Measurements from ENCODE around the gene PES1. TPM values are rescaled to one million over a fixed set of nuclear protein-coding genes. Genes with fewer than 3 reads are reported as not detected.

Gene PES1
- total RNA-seq, 1 experiment from 2014 or later, result 165 TPM

DNA sequence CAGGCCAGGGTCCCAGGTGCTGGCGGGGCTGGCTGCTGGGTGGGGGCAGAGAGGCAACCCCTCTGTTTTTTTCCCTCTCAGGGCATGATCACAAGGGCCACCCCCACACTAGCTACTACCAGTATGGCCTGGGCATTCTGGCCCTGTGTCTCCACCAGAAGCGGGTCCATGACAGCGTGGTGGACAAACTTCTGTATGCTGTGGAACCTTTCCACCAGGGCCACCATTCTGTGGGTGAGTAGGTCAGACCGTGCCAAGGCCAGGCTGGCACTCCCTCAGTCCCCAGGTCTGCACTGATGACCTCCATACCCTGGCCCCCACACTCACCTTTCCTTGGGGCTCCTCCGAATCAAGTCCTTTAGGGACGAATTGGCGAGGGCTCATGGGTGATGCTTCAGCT, 22.6 kb upstream of the PES1 start:
- Histone ChIP-seq H3K27me3 (no peaks in the 10 kb centered on the region), H3K4me3 (no peak overlapping the region), H3K9me3 (no peaks in the 10 kb centered on the region), H3K36me3 (no peaks in the 10 kb centered on the region)
- no peak for DNase-seq

- Histone ChIP-seq H3K36me3 (no peaks in the 10 kb centered on the region), H3K9me3 (no peaks in the 10 kb centered on the region), H3K4me3 (no peak overlapping the region), H3K27me3 (no peaks in the 10 kb centered on the region)
- DNase-seq, result no peak
These were observed 21.1 kb upstream of the PES1 start for GRCh38 chr22:30612789-30613188.

DNA sequence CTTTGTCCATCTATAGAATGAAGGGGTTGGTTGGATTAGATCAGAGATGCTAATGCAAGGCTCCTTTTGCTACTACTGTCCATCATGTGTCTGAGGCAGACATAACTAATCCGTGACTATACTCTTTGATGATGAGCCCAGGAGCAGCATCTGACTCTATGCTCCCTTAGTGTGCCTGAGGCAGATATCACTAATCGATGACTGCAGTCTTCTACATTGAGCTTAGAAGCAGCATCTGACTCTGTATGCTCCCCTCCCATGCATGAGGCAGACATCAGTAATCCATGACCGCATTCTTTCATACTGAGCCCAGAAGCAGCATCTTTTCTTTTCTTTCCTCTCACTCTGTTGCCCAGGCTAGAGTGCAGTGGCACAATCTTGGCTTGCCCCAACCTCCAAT, 19.5 kb upstream of the PES1 start:
- Histone ChIP-seq H3K9me3 (no peaks in the 10 kb centered on the region), H3K27me3 (no peaks in the 10 kb centered on the region), H3K4me3 (no peak overlapping the region), H3K36me3 (no peaks in the 10 kb centered on the region)
- DNase-seq, result no peak

DNA sequence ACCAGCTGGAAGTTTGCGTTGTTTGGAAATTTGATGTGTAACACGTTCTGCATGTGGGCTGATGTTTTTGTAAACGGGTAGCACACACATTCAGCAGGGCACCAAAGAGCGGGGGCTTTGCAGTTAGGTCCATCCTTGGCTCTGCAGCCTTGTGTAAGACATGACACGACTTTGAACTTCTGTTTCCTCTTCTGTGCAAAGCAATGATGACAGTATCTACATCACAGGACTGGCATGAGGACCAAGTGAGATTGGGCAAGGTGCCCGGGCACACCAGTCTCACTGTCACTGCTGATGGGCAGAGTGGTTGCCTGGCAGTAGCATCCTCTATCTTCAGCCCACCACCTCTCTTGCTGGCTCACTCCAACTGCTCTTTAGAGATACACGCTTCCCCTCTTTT, 18.6 kb upstream of the PES1 start:
- Histone ChIP-seq H3K9me3 (no peaks in the 10 kb centered on the region), H3K36me3 (no peaks in the 10 kb centered on the region), H3K27me3 (no peaks in the 10 kb centered on the region), H3K4me3 (no peak overlapping the region)
- DNase-seq, result no peak

GRCh38 chr22:30609260-30610185, 17.8 kb upstream of the PES1 start:
- DNase-seq, result peak; percentile 87
- Histone ChIP-seq H3K27me3 (no peaks in the 10 kb centered on the region), H3K9me3 (no peaks in the 10 kb centered on the region), H3K36me3 (no peaks in the 10 kb centered on the region), H3K4me3 (no peak overlapping the region)

- no peak for DNase-seq
- Histone ChIP-seq H3K27me3 (no peaks in the 10 kb centered on the region), H3K36me3 (no peaks in the 10 kb centered on the region)
These were observed 16.2 kb upstream of the PES1 start for GRCh38 chr22:30607939-30608338.

GRCh38 chr22:30607300-30607930, 15.7 kb upstream of the PES1 start:
- H3K27me3 ChIP-seq, result no peaks in the 10 kb centered on the region
- no peaks in the 10 kb centered on the region for H3K36me3 ChIP-seq
- no peaks in the 10 kb centered on the region for H3K9me3 ChIP-seq
- no peak overlapping the region for H3K4me3 ChIP-seq
- no peak for DNase-seq

More at GRCh38 chr22:30607939-30608338, 16.2 kb upstream of the PES1 start:
- no peaks in the 10 kb centered on the region for H3K9me3 ChIP-seq
- no peak overlapping the region for H3K4me3 ChIP-seq

DNA sequence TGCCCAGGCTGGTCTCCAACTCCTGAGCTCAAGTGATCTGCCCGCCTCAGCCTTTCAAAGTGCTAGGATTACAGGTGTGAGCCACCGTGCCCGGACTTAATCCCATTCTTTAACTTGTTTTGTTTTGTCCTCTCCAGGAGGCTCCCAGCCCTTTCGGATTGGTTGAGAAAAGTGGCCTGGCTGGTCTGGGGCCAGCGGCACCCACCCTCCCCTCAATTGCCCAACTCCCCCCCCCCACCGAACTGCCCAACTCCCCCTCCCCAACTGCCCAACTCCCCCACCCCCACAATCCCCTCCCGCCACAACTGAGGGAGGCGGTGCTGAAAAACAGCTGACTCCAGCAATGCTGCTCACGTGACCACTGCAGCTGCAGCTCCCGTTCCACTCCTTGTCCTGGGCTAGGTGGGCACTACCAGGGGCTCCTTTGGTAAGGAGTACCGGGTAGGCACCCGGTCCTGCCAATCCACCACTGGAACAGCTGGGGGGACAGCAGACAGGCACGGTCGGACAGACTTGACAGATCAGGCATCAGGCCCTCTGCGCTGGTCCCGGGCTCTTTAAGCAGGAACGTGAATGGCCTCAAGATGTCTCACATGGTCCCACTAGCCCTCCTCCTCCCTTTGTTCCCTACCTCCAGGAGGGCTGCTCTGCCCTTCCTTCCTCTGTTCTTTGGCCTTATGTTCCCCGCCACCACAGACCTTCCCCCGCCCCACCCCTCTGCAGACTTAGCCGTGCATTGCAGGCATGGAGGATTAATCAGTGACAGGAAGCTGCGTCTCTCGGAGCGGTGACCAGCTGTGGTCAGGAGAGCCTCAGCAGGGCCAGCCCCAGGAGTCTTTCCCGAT, 15.0 kb upstream of the PES1 start, which contains the start of gene TCN2:
TCN2 (plus strand) TSS at position 720 of the 845 bp plus-strand sequence. CDS start 158 bp downstream, outside the sequence.
- Histone ChIP-seq H3K27me3 (no peaks in the 10 kb centered on the region), H3K4me3 (no peak within 1 kb of the TSS)
- DNase-seq, result no peak

DNA sequence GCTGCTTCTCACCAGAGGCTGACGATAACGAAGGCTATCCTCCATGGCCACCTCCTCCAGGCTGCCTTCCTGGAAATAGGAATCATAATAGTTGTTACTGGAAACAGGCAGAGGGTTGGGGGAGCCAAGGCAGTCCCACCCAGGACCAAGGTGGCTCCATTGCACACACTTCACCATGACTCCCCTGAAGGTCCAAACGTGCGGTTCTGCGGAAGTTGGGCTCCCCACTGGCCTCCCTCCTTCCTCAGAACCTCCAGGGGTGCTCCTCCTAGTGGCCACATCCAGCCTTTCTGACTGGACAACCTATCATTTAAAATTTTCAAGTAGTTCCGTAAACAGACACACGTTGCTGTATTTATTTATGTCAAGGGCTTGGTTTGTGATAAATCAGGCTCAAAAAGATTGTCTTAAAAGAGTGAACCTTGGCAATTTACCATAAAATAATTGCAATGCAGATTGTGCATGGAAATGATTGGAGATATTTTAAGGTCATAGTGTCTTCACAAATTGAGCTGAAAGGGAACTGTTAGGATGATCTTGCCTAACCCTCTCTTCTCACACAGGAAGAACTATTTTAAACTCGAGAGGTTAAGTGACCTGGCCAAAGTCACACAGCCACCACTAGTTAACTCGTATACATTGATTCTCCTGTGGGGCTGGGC, 13.9 kb upstream of the PES1 start:
- Histone ChIP-seq H3K27me3 (no peaks in the 10 kb centered on the region), H3K36me3 (no peaks in the 10 kb centered on the region), H3K9me3 (no peaks in the 10 kb centered on the region), H3K4me3 (no peak overlapping the region)
- peak; percentile 27 for DNase-seq

More for the DNA sequence above, 15.0 kb upstream of the PES1 start, which contains the start of gene TCN2:
- no peaks in the 10 kb centered on the region for H3K9me3 ChIP-seq
- no peaks in the 10 kb centered on the region for H3K36me3 ChIP-seq

- Histone ChIP-seq H3K9me3 (no peaks in the 10 kb centered on the region), H3K4me3 (no peak overlapping the region), H3K36me3 (no peaks in the 10 kb centered on the region), H3K27me3 (no peaks in the 10 kb centered on the region)
- no peak for DNase-seq
These were observed 13.0 kb upstream of the PES1 start for GRCh38 chr22:30604723-30605122.

DNA sequence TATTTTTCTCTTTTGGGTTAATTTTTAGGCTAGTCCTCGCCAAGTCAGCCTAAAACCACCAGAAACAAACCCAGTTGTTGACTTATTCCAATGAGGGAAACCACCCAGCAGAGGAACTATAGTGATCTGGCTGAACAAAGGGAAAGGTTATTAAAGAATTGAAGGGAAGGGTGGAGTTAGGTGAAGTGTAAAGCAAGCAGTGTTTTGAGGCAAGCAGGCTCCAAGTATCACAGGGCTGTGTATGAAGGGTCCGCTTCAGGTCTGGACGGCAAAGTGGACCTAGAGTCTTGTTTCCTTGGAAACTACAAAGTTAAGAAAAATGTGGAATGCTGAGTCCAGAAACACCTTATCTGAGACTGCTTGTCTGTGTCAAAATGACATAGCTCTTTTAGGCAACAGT, 12.1 kb upstream of the PES1 start:
- Histone ChIP-seq H3K9me3 (no peaks in the 10 kb centered on the region), H3K27me3 (no peaks in the 10 kb centered on the region), H3K4me3 (no peak overlapping the region), H3K36me3 (no peaks in the 10 kb centered on the region)
- no peak for DNase-seq

DNA sequence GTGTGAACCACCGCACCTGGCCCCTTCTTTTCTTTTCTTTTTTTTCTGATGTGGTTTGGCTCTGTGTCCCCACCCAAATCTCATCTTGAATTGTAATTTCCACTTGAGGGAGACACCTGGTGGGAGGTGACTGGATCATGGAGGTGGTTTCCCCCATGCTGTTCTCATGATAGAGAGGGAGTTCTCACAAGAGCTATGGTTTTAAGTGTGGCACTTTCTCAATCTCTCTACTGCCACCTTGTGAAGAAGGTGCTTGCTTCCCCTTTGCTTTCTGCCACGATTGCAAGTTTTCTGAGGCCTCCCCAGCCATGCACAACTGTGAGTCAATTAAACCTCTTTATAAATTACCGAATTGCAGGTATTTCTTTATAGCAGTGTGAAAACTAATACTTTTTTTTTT, 10.3 kb upstream of the PES1 start:
- Histone ChIP-seq H3K9me3 (no peaks in the 10 kb centered on the region), H3K27me3 (no peaks in the 10 kb centered on the region), H3K4me3 (no peak overlapping the region), H3K36me3 (no peaks in the 10 kb centered on the region)
- no peak for DNase-seq

GRCh38 chr22:30601464-30601863, 9.8 kb upstream of the PES1 start:
- Histone ChIP-seq H3K4me3 (no peak overlapping the region), H3K36me3 (no peaks in the 10 kb centered on the region), H3K9me3 (no peaks in the 10 kb centered on the region), H3K27me3 (no peaks in the 10 kb centered on the region)
- no peak for DNase-seq

DNA sequence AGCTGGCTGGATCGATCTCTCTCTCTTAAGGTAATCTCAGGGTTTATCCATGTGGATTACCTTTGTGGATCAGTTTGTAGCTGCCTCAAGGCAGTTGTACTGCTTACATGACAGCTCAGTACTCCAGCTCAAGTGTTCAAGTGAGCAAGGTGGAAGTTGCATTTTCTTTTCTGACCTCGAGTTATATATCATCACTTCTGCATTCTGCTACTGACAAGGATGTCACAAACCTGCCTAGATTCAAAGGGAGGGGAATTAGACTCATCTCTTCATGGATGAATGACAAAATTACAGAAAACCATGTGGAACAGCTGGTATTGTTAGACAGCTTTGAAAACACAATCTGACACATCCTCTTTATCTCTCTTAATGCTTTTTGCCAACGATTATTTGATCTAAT, 9.2 kb upstream of the PES1 start:
- Histone ChIP-seq H3K27me3 (no peaks in the 10 kb centered on the region), H3K9me3 (no peaks in the 10 kb centered on the region), H3K36me3 (no peaks in the 10 kb centered on the region), H3K4me3 (no peak overlapping the region)
- DNase-seq, result no peak

DNA sequence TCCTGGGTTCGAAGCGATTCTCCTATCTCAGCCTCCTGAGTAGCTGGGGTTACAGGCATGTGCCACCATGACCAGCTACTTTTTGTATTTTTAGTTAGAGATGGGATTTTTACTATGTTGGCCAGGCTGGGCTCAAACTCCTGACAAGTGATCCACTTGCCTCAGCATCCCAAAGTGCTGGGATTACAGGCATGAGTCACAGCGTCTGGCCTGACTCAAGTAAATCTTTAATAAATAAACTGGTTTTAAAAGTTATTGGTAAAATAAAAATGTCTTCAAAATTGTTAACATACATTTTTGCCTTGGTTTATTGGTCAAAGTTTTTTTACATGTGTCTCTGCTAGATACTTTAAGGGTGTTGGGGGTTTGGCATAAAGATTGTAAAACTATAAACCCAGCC, 7.3 kb upstream of the PES1 start:
- Histone ChIP-seq H3K9me3 (no peaks in the 10 kb centered on the region), H3K4me3 (no peak overlapping the region), H3K36me3 (no peaks in the 10 kb centered on the region), H3K27me3 (no peaks in the 10 kb centered on the region)
- peak; percentile 33 for DNase-seq

DNA sequence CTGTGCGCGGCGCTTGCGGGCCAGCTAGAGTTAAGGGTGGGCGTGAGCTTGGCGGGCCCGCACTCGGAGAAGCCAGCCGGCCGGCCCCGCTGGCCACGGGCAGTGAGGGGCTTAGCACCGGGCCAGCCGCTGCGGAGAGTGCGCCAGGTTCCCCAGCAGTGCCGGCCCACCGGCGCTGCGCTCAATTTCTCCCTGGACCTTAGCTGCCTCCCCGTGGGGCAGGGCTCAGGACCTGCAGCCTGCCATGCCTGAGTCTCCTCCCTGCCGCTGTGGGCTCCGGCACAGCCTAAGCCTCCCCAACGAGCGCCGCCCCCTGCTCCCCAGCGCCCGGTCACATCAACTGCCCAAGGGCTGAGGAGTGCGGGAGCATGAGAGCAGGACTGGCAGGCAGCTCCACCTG, 5.2 kb upstream of the PES1 start:
- no peaks in the 10 kb centered on the region for H3K36me3 ChIP-seq
- no peak overlapping the region for H3K4me3 ChIP-seq
- H3K27me3 ChIP-seq, result peaks cover 2% of the 10 kb centered on the region; the same call in 1 of the 2 replicates
- no peak for DNase-seq
- H3K9me3 ChIP-seq, result no peaks in the 10 kb centered on the region
